ENCODE results near the gene RMDN2. TPM values are rescaled to one million over a fixed set of nuclear protein-coding genes. Genes with fewer than 3 reads are reported as not detected.

The RMDN2 gene
- total and polyA plus RNA-seq, 8 donors, result 1.8 to 21.9 (median 2.7) TPM

DNA sequence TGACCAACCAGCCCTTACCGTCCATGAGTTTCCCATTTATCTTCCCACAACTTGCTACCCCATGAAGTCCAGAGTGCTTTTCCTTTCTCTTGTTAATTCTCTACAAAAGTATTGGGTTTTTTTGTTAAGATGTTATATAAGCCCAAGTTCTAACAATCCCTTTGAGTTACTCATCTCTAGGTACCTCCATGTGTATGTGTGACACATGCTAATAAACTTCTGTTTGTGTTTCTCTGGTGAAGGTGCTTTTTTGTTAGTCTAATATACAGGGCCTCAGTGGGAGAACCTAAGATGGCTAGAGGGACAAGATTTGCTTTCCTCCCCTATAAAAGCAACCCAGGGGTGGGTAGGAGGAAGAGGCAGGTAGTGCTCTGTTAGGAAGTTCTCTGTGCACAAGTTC is 31.8 kb upstream of the RMDN2 start:
- Histone ChIP-seq H3K4me1 (peaks cover 0 to 6% (median 0%) of the 10 kb centered on the region in 4 donors), H3K4me3 (no peak overlapping the region), H3K36me3 (no peaks in the 10 kb centered on the region), H3K27ac (no peak overlapping the region), H3K9me3 (no peaks in the 10 kb centered on the region), H3K27me3 (no peaks in the 10 kb centered on the region)
- TF ChIP-seq POLR2A (IDR thresholded peaks at IDR 0.05), result no peak
- TF ChIP-seq EP300 (IDR thresholded peaks at IDR 0.05), result no peak
- TF ChIP-seq POLR2AphosphoS5 (IDR thresholded peaks at IDR 0.05), result no peak
- TF ChIP-seq, protein P1, sequence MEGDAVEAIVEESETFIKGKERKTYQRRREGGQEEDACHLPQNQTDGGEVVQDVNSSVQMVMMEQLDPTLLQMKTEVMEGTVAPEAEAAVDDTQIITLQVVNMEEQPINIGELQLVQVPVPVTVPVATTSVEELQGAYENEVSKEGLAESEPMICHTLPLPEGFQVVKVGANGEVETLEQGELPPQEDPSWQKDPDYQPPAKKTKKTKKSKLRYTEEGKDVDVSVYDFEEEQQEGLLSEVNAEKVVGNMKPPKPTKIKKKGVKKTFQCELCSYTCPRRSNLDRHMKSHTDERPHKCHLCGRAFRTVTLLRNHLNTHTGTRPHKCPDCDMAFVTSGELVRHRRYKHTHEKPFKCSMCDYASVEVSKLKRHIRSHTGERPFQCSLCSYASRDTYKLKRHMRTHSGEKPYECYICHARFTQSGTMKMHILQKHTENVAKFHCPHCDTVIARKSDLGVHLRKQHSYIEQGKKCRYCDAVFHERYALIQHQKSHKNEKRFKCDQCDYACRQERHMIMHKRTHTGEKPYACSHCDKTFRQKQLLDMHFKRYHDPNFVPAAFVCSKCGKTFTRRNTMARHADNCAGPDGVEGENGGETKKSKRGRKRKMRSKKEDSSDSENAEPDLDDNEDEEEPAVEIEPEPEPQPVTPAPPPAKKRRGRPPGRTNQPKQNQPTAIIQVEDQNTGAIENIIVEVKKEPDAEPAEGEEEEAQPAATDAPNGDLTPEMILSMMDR (IDR thresholded peaks at IDR 0.05), result no peak
- intact Hi-C loops (cut with DNase I; ENCODE audit: low total_unique reads), result no loop called here
- no peak for DNase-seq
- 88 to 100% (median 97%) methylated on average over 1 of the region's 1 CpG for WGBS, 5 donors

- intact Hi-C loops (cut with DNase I; ENCODE audit: low total_unique reads), result no loop called here
- no peaks in the 10 kb centered on the region for H3K36me3 ChIP-seq
- H3K4me1 ChIP-seq, result peaks cover 0 to 6% (median 0%) of the 10 kb centered on the region in 4 donors
- H3K27me3 ChIP-seq, result no peaks in the 10 kb centered on the region
- TF ChIP-seq EP300 (IDR thresholded peaks at IDR 0.05) (no peak), POLR2AphosphoS5 (IDR thresholded peaks at IDR 0.05) (no peak), POLR2A (IDR thresholded peaks at IDR 0.05) (no peak)
- TF ChIP-seq, protein P1 (IDR thresholded peaks at IDR 0.05), result no peak
- H3K9me3 ChIP-seq, result no peaks in the 10 kb centered on the region
- 91 to 96% (median 94%) methylated on average over 7 of the region's 7 CpGs for WGBS, 5 donors
- no peak for DNase-seq
- H3K27ac ChIP-seq, result no peak overlapping the region
- no peak overlapping the region for H3K4me3 ChIP-seq
Measured at GRCh38 chr2:37894047-37894446, 31.0 kb upstream of the RMDN2 start.

- no peak for TF ChIP-seq EP300 (IDR thresholded peaks at IDR 0.05)
- H3K4me3 ChIP-seq, result no peak overlapping the region
- no peaks in the 10 kb centered on the region for H3K36me3 ChIP-seq
- no peaks in the 10 kb centered on the region for H3K27me3 ChIP-seq
- H3K4me1 ChIP-seq, result peaks cover 0 to 6% (median 0%) of the 10 kb centered on the region in 4 donors
- intact Hi-C loops (cut with DNase I; ENCODE audit: low total_unique reads), result no loop called here
- H3K27ac ChIP-seq, result no peak overlapping the region
- 60 to 77% (median 72%) methylated on average over 4 of the region's 4 CpGs for whole genome bisulfite sequencing, 5 donors
- DNase-seq, result no peak
- H3K9me3 ChIP-seq, result no peaks in the 10 kb centered on the region
Measured at GRCh38 chr2:37894601-37895000, 30.5 kb upstream of the RMDN2 start.

GRCh38 chr2:37895140-37895539 is 29.9 kb upstream of the RMDN2 start:
- H3K4me1 ChIP-seq, result peaks cover 0 to 6% (median 0%) of the 10 kb centered on the region in 4 donors
- H3K27me3 ChIP-seq, result no peaks in the 10 kb centered on the region
- WGBS, 5 donors, result 80 to 88% (median 85%) methylated on average over 3 of the region's 3 CpGs
- no peaks in the 10 kb centered on the region for H3K9me3 ChIP-seq
- DNase-seq, result no peak
- no peak overlapping the region for H3K27ac ChIP-seq
- no peak overlapping the region for H3K4me3 ChIP-seq
- TF ChIP-seq POLR2AphosphoS5 (IDR thresholded peaks at IDR 0.05), result no peak
- TF ChIP-seq POLR2A (IDR thresholded peaks at IDR 0.05), result no peak
- TF ChIP-seq, protein P1 (IDR thresholded peaks at IDR 0.05), result no peak
- no peak for TF ChIP-seq EP300 (IDR thresholded peaks at IDR 0.05)
- H3K36me3 ChIP-seq, result no peaks in the 10 kb centered on the region
- intact Hi-C loops (cut with DNase I; ENCODE audit: low total_unique reads), result no loop called here

DNA sequence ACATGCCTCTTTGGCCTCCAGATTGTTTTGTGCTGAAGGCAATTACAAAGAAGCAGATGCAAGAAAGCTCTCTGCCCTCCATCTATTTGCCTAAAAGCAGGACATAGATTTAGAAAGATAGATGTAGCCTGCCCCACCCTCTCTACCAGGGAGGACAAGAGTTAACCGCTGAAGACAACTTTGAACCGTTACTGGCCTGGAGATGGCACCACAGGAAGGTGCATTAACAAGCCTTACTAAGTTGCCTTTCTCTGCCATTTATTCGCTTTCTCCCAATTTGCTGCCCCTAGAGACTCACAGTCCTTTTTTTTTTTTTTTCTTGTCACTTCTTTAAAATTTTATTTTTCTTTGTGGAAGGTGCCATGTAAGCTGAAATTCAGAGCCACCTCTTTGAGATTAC is 28.8 kb upstream of the RMDN2 start:
- Histone ChIP-seq H3K27me3 (no peaks in the 10 kb centered on the region), H3K4me3 (no peak overlapping the region), H3K9me3 (no peaks in the 10 kb centered on the region), H3K36me3 (no peaks in the 10 kb centered on the region), H3K4me1 (peaks cover 0 to under 1% (median 0%) of the 10 kb centered on the region in 4 donors), H3K27ac (no peak overlapping the region)
- intact Hi-C loops (cut with DNase I; ENCODE audit: low total_unique reads), result no loop called here
- 59 to 73% (median 66%) methylated on average over 3 of the region's 3 CpGs for WGBS, 5 donors
- DNase-seq, result no peak
- no peak for TF ChIP-seq POLR2AphosphoS5 (IDR thresholded peaks at IDR 0.05)
